Panc1 (cell line): Measurements from ENCODE around the gene PEX3.

Experiments
- CTCF ChIP-seq: fragments of 450-650 bp; IDR thresholded peaks from 2 replicates; pipeline ENCODE4 v1.5.1; 2017; ENCODE audit warnings: mild to moderate bottlenecking
- POLR2AphosphoS5 ChIP-seq: IDR thresholded peaks from 2 replicates; pipeline ENCODE4 v1.6.1; 2012; ENCODE audit warnings: mild to moderate bottlenecking, low read depth, low read length, moderate library complexity
- TCF7L2 ChIP-seq: IDR thresholded peaks from 2 replicates; pipeline ENCODE4 v1.6.1; 2011; ENCODE audit warnings: mild to moderate bottlenecking, low read depth, low read length, inconsistent platforms

- no peak for TF ChIP-seq POLR2AphosphoS5
- no peak for TF ChIP-seq CTCF
- no peak for TF ChIP-seq TCF7L2
Observed at GRCh38 chr6:143457563-143458359, 7.2 kb downstream of the PEX3 start.
